Measurements from ENCODE around the gene REX1BD. TPM values are rescaled to one million over a fixed set of nuclear protein-coding genes. Genes with fewer than 3 reads are reported as not detected.

REX1BD gene
- total and polyA plus RNA-seq, 2 of the 13 experiments (the other 11 are each of a cell fraction or from before 2014, with no cell fraction given), result 7.5 to 25.4 TPM

DNA sequence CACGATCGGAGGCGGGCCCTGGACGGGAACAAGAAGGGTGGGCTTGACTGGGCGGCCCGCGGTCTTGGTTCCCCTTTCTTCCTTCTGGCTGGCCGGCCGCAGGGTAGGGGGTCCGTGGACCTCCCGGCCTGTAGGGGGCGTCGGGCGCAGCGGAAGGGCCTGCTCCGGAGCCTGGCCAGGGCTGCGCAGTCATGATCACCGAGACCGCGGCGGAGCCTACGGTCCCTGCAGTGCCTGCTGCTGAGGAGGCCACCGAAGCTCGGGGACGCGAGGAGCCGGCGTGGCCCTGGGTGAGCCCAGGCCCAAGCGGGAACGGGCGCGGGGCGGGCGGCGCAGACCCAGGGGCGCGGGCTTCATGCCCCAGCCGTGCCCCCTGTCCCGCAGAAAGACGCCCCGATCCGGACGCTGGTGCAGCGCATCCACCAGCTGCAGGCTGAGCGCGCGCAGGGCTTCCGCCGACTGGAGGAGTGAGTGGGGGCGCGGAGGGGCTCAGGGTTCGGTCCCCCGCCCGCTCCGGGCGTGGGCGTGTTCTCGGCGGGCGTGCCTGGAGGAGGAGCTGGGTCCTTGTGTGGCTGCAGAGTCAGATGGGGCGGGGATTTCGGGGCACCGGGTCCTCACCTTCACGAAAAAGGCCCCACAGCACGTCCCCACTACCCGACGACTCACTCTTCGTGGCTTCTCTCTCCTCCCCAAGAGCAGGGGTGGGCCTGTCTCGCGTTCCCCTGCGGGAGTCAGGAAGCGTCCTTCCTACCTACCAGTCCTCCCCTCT lies at the start of gene REX1BD (continued):
- TF ChIP-seq, protein P1, sequence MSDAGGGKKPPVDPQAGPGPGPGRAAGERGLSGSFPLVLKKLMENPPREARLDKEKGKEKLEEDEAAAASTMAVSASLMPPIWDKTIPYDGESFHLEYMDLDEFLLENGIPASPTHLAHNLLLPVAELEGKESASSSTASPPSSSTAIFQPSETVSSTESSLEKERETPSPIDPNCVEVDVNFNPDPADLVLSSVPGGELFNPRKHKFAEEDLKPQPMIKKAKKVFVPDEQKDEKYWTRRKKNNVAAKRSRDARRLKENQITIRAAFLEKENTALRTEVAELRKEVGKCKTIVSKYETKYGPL (CRISPR knock-in tag; IDR thresholded peaks at IDR 0.05), result no peak
- TF ChIP-seq ZBTB21 (CRISPR knock-in tag; IDR thresholded peaks at IDR 0.05), result no peak
- TF ChIP-seq ZNF709 (CRISPR knock-in tag; IDR thresholded peaks at IDR 0.05), result no peak
- TF ChIP-seq TCF12 (IDR thresholded peaks at IDR 0.05), result no peak
- TF ChIP-seq TCF12 (CRISPR knock-in tag; IDR thresholded peaks at IDR 0.05), result 0 out of 2 replicates have a peak, but pooled peaks have one; percentile 35
- peak; percentile 95 for TF ChIP-seq ZNF768 (CRISPR knock-in tag; IDR thresholded peaks at IDR 0.05)
- TF ChIP-seq, protein P2, sequence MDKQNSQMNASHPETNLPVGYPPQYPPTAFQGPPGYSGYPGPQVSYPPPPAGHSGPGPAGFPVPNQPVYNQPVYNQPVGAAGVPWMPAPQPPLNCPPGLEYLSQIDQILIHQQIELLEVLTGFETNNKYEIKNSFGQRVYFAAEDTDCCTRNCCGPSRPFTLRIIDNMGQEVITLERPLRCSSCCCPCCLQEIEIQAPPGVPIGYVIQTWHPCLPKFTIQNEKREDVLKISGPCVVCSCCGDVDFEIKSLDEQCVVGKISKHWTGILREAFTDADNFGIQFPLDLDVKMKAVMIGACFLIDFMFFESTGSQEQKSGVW (CRISPR knock-in tag; IDR thresholded peaks at IDR 0.05; ENCODE audit: borderline replicate concordance), result no peak
- TF ChIP-seq CBX2 (IDR thresholded peaks at IDR 0.05; ENCODE audit: low read depth, low read length), result no peak
- no peak for TF ChIP-seq CBX2 (CRISPR knock-in tag; IDR thresholded peaks at IDR 0.05; ENCODE audit: low read depth)
- peak; percentile 61; the same call in 1 of the 2 replicates for TF ChIP-seq JUND (CRISPR knock-in tag; IDR thresholded peaks at IDR 0.05)
- TF ChIP-seq AGO2 (optimal IDR thresholded peaks at IDR 0.05; ENCODE audit: low read depth, low read length), result peak; percentile 94
- no peak for TF ChIP-seq SMARCE1 (IDR thresholded peaks at IDR 0.05; ENCODE audit: borderline replicate concordance)
- no peak for TF ChIP-seq FOSL1 (CRISPR knock-in tag; IDR thresholded peaks at IDR 0.05; ENCODE audit: borderline replicate concordance)
- no peak for TF ChIP-seq ISX (CRISPR knock-in tag; conservative IDR thresholded peaks at IDR 0.05)
- TF ChIP-seq FOXO1 (CRISPR knock-in tag; IDR thresholded peaks at IDR 0.05), result peak; percentile 84
- TF ChIP-seq ZNF841 (CRISPR knock-in tag; IDR thresholded peaks at IDR 0.05; ENCODE audit: borderline replicate concordance), result no peak
- 0 out of 2 replicates have a peak, but pooled peaks have one; percentile 43 for TF ChIP-seq HOXA5 (CRISPR knock-in tag; IDR thresholded peaks at IDR 0.05)
- TF ChIP-seq GZF1 (CRISPR knock-in tag; IDR thresholded peaks at IDR 0.05), result no peak; the same call in none of the 2 replicates
- TF ChIP-seq MAF1 (CRISPR knock-in tag; IDR thresholded peaks at IDR 0.05; ENCODE audit: borderline replicate concordance), result peak; percentile 59; the same call in 1 of the 2 replicates
- no peak for TF ChIP-seq PCBP2 (optimal IDR thresholded peaks at IDR 0.05; ENCODE audit: low read depth, low read length, poor library complexity, severe bottlenecking)
- no peak for TF ChIP-seq NFATC3 (CRISPR knock-in tag; IDR thresholded peaks at IDR 0.05)
- peak; percentile 79 for TF ChIP-seq PCBP1 (IDR thresholded peaks at IDR 0.05; ENCODE audit: borderline replicate concordance, low read depth, low read length)
- TF ChIP-seq, protein P3, sequence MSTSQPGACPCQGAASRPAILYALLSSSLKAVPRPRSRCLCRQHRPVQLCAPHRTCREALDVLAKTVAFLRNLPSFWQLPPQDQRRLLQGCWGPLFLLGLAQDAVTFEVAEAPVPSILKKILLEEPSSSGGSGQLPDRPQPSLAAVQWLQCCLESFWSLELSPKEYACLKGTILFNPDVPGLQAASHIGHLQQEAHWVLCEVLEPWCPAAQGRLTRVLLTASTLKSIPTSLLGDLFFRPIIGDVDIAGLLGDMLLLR (CRISPR knock-in tag; IDR thresholded peaks at IDR 0.05), result peak; percentile 81; the same call in 1 of the 2 replicates
- TF ChIP-seq IRF2 (CRISPR knock-in tag; IDR thresholded peaks at IDR 0.05), result peak; percentile 76; the same call in 1 of the 2 replicates
- peak; percentile 99 for TF ChIP-seq NFE2L1 (CRISPR knock-in tag; IDR thresholded peaks at IDR 0.05; ENCODE audit: borderline replicate concordance)
- TF ChIP-seq AGO1 (IDR thresholded peaks at IDR 0.05; ENCODE audit: low read depth, low read length, poor library complexity, severe bottlenecking), result peak; percentile 96
- TF ChIP-seq SAFB2 (CRISPR knock-in tag; IDR thresholded peaks at IDR 0.05; ENCODE audit: borderline replicate concordance, low read depth), result peak; percentile 20
- no peak for TF ChIP-seq CENPT (CRISPR knock-in tag; IDR thresholded peaks at IDR 0.05; ENCODE audit: low read depth)
- no peak for TF ChIP-seq ZNF558 (CRISPR knock-in tag; IDR thresholded peaks at IDR 0.05; ENCODE audit: borderline replicate concordance)
